Stomach (tissue), 9 donors: ENCODE measurements around the gene LFNG. TPM values are rescaled to one million over a fixed set of nuclear protein-coding genes. Genes with fewer than 3 reads are reported as not detected.

Source experiments
- DNase-seq, 2 donors: peaks; one replicate each; pipeline versions ENCODE4 v3.0.0 to v3.0.0-alpha.2; 2013 to 2019
- H3K27ac ChIP-seq, 5 donors: fragments of 200-600 bp in 4 of 5; sonication (generic) in 4 of 5; one replicate each; pipeline ENCODE4 v1.5.1; 2013 to 2019; ENCODE audit warnings: mild to moderate bottlenecking in 1 of 5, moderate library complexity in 1 of 5
- H3K27me3 ChIP-seq, 3 donors: fragments of 200-600 bp; sonication (generic); one replicate each; pipeline ENCODE4 v1.5.1; 2017 to 2019; ENCODE audit warnings: mixed run types in 1 of 3
- H3K36me3 ChIP-seq, 4 donors: fragments of 200-600 bp; sonication (generic); 1 replicate in 3 of 4; 2 replicates in 1 of 4; pipeline ENCODE4 v1.5.1; 2016 to 2019
- H3K4me1 ChIP-seq, 4 donors: fragments of 200-600 bp; sonication (generic); one replicate each; pipeline ENCODE4 v1.5.1; 2016 to 2019
- H3K4me3 ChIP-seq, 4 donors: fragments of 200-600 bp; sonication (generic) in 3 of 4; one replicate each; pipeline ENCODE4 v1.5.1; 2016 to 2019; ENCODE audit warnings: mild to moderate bottlenecking in 1 of 4
- H3K9me3 ChIP-seq, 4 donors: fragments of 200-600 bp; sonication (generic); one replicate each; pipeline ENCODE4 v1.5.1; 2016 to 2019
- CTCF ChIP-seq, 7 experiments: fragments of 450-650 bp in 4 of 7; fragments of 200-600 bp in 3 of 7; sonication (generic) in 3 of 7; IDR thresholded peaks; one replicate each; pipeline ENCODE4 v1.5.1; 2016 to 2019; ENCODE audit warnings: antibody characterized with exemption in 7 of 7, control low read depth in 2 of 7, mild to moderate bottlenecking in 1 of 7
- EP300 ChIP-seq: sonication (generic); formaldehyde crosslinking; IDR thresholded peaks from one replicate; pipeline ENCODE4 v1.6.1; 2017; ENCODE audit warnings: antibody characterized with exemption
- POLR2A ChIP-seq, 4 donors: fragments of 450-650 bp; IDR thresholded peaks; one replicate each; pipeline ENCODE4 v1.6.1; 2016; ENCODE audit warnings: antibody characterized with exemption in 4 of 4, control low read depth in 2 of 4, mild to moderate bottlenecking in 1 of 4, moderate library complexity in 1 of 4
- POLR2AphosphoS5 ChIP-seq, 3 donors: sonication (generic); formaldehyde crosslinking; IDR thresholded peaks; one replicate each; pipeline ENCODE4 v1.6.1; 2016; ENCODE audit warnings: antibody characterized with exemption in 3 of 3
- WGBS, 5 donors: extraction: QIAGEN DNeasy Blood & Tissue Kit in 3 of 5; methylation state at CpG; one replicate each; pipeline versions ENCODE4 v1.1.5 to v1.1.7; 2013 to 2018; 5-methylcytosine and 5-hydroxymethylcytosine counted together
- intact Hi-C: fragments of 100-400 bp; cut with DNase I; formaldehyde crosslinking; loops from one replicate; pipeline ENCODE4 v1.15.1; 2023; ENCODE audit warnings: low total_unique reads
- polyA plus RNA-seq, 3 donors: library from polyadenylated mRNA; stranded (reverse); fragments of 200-250 nt; gene quantifications; one replicate each; pipeline ENCODE4 v1.2.3, GENCODE V29; 2013
- total RNA-seq, 5 donors: library from RNA; depleted of rRNA; stranded (reverse); fragments of >200 nt; gene quantifications; one replicate each; pipeline versions ENCODE4 v1.1.0 to v1.2.3, GENCODE V29; 2014 to 2016
- donor health status: healthy with polysubstance abuse.
- donor health status: Bipolar disorder and iron deficiency.
- donor health status: healthy.

Gene LFNG
- total and polyA plus RNA-seq, 8 donors, result 8.0 to 103 (median 17.4) TPM

- H3K36me3 ChIP-seq, result peaks cover 63 to 84% (median 82%) of the 10 kb centered on the region in 4 donors
- H3K27me3 ChIP-seq, result no peaks in the 10 kb centered on the region
- no peak overlapping the region for H3K27ac ChIP-seq
- no peaks in the 10 kb centered on the region for H3K4me1 ChIP-seq
- H3K4me3 ChIP-seq, result no peak overlapping the region
- H3K9me3 ChIP-seq, result no peaks in the 10 kb centered on the region
- intact Hi-C loops, result no loop called here
- no peak for TF ChIP-seq CTCF (IDR thresholded peaks at IDR 0.05)
- no peak for TF ChIP-seq POLR2A (IDR thresholded peaks at IDR 0.05)
- TF ChIP-seq EP300, result no peak
- TF ChIP-seq POLR2AphosphoS5 (IDR thresholded peaks at IDR 0.05), result no peak
- 88 to 95% (median 92%) methylated on average over 13 to 19 of the region's 19 CpGs for WGBS, 5 donors
- no peak for DNase-seq
Observed at GRCh38 chr7:2540641-2541051, 21.1 kb downstream of the LFNG start.

GRCh38 chr7:2541291-2542010, 21.9 kb downstream of the LFNG start:
- Histone ChIP-seq H3K9me3 (no peaks in the 10 kb centered on the region), H3K36me3 (peaks cover 71 to 92% (median 90%) of the 10 kb centered on the region in 4 donors), H3K27ac (no peak overlapping the region), H3K4me3 (no peak overlapping the region), H3K4me1 (no peaks in the 10 kb centered on the region), H3K27me3 (no peaks in the 10 kb centered on the region)
- TF ChIP-seq CTCF (IDR thresholded peaks at IDR 0.05) (no peak), POLR2AphosphoS5 (IDR thresholded peaks at IDR 0.05) (no peak), EP300 (no peak), POLR2A (IDR thresholded peaks at IDR 0.05) (no peak)
- intact Hi-C loops, result no loop called here
- WGBS, 5 donors, result 91 to 96% (median 94%) methylated on average over 11 to 40 of the region's 40 CpGs
- no peak for DNase-seq

DNA sequence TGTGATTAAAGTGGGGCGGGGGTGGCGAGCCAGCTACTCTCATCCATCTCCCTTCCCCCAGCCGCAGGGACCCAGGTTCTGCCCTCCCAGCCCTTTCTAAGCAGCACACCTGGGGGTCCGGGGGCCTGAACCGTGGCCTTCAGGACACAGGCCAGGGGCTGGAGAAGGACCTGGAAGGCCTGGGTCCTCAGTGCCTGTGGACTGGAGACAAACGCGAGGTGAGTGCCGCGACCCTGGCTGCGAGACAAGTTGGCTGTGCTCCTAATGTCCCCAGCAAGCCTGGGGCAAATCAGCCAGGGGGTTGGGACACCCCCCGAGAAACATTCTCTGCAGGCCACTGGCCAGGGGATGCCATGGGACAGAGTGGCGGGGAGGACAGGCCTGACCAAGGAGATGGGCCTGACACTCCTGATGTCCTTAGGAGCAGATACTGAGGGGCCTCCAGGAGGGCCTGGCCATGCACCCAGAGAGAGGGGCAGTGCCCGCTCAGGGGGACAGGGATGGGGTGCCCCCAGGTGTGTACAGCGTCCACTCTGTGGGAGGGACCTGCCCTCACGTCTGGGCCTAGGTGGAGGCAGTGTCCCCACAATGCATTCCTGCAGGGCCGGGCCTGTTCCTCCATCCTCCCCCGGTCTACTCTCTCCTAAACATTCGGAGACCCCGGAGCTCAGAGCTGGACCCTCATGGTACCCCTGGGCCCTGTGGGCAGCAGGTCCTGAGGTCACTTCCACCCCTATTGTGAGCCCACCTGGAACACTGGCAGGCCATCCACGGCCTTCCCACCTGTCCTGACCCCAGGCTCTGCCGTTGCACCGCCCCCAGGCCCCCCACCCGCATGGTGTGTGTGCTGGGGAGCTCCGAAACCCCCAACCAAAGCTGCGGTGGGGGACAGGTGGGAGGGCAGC, 22.7 kb downstream of the LFNG start:
- DNase-seq, result no peak

More for the DNA sequence above, 22.7 kb downstream of the LFNG start:
- Histone ChIP-seq H3K27me3 (no peaks in the 10 kb centered on the region), H3K27ac (no peak overlapping the region), H3K9me3 (no peaks in the 10 kb centered on the region), H3K36me3 (peaks cover 79 to 100% (median 97%) of the 10 kb centered on the region in 4 donors), H3K4me3 (no peak overlapping the region), H3K4me1 (no peaks in the 10 kb centered on the region)
- TF ChIP-seq POLR2AphosphoS5 (IDR thresholded peaks at IDR 0.05) (no peak), POLR2A (IDR thresholded peaks at IDR 0.05) (no peak), CTCF (IDR thresholded peaks at IDR 0.05) (no peak), EP300 (no peak)
- intact Hi-C loops, result no loop called here
- WGBS, 5 donors, result 86 to 95% (median 91%) methylated on average over 16 to 25 of the region's 25 CpGs
